ENCODE data around the gene EID3.

- TF ChIP-seq CTCF (IDR thresholded peaks at IDR 0.05) (no peak), POLR2A (IDR thresholded peaks at IDR 0.05) (no peak)
Measured at GRCh38 chr12:104294927-104295668, 8.4 kb upstream of the EID3 start.

Measured in Peyer's patch (tissue), 4 donors.